BE2C (cell line): ENCODE data around the gene UXS1. TPM values are rescaled to one million over a fixed set of nuclear protein-coding genes. Genes with fewer than 3 reads are reported as not detected.
"Not testable (repeated sequence)": the region's sequence is repeated elsewhere in the genome, so short reads cannot be mapped to it uniquely, and the experiment has no call there.

Experiments used
- DNase-seq: peaks from one replicate; pipeline ENCODE4 v3.0.0-alpha.2; 2020
- H3K27me3 ChIP-seq: fragments of 250-450 bp; sonication (Bioruptor Pico); 2 replicates; pipeline ENCODE4 v1.5.1; 2020; ENCODE audit warnings: mild to moderate bottlenecking
- H3K36me3 ChIP-seq: fragments of 250-450 bp; sonication (Bioruptor Pico); 2 replicates; pipeline ENCODE4 v1.5.1; 2020; ENCODE audit warnings: mild to moderate bottlenecking
- H3K4me1 ChIP-seq: fragments of 250-450 bp; sonication (Bioruptor Pico); 2 replicates; pipeline ENCODE4 v1.5.1; 2020
- H3K4me3 ChIP-seq: 2 replicates; pipeline ENCODE4 v1.5.1; 2011; ENCODE audit warnings: low read depth, low read length
- H3K9me3 ChIP-seq: fragments of 250-450 bp; sonication (Bioruptor Pico); 2 replicates; pipeline ENCODE4 v1.5.1; 2020
- polyA plus RNA-seq: library from polyadenylated mRNA; unstranded; fragments of >200 nt; gene quantifications from one replicate; pipeline ENCODE4 v1.2.1, GENCODE V29; 2012; ENCODE audit warnings: low read depth, missing spikeins; ENCODE audit not compliant: insufficient read length, insufficient read depth
- TF ChIP-seq, protein P1 (sequence below): IDR thresholded peaks from 2 replicates; pipeline ENCODE4 v1.5.1; 2012; ENCODE audit warnings: mild to moderate bottlenecking, low read depth, low read length

The UXS1 gene
- polyA plus RNA-seq = 42.1 TPM

DNA sequence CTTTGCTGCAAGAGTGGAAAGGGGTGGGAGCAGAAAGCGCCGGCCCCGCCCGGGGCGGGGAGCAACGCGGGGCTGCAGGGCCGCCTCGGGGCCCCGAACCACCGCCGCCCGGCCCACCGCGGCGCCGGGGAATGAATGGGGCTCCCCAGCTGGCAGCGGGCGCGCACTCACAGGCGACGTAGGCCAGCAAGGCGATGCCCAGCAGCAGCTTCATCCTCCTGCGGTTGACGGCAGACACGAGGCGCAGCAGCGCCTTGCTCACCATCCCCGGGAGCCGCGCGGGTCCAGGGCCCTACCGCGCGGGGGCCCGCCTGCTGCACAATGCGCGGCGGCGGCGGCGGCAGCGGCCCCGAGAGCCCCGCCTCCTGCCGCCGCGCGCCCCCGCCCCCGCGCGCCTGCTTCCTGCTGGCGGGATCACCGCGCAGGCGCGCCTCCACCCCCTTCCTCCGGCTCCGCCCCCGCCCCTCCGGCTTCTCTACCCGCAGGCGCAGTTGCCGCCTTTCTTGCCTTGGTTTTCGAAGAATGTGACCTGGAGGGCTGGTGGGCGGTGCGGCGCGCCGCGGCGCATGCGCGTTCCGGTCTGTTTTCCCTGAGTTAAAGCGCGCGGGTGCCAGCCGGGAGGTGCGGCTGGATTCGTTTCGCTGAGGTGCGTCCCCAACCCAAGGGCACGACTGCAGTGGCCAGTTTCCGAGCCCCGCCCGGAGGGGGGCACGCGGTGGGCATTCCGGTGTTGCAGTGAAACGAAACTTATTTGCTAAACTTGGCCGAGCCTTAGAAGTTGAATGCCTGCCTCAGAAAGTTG lies at the start of gene UXS1:
Gene UXS1 (minus strand): TSS at position 325 of the 802 bp plus-strand sequence. CDS start 60 bp downstream, at position 265.
- peak; percentile 92 for DNase-seq
- Histone ChIP-seq H3K4me3 (peak within 1 kb of the TSS; percentile 70), H3K27me3 (no peaks in the 10 kb centered on the region), H3K9me3 (no peaks in the 10 kb centered on the region), H3K36me3 (no peaks in the 10 kb centered on the region), H3K4me1 (no peaks in the 10 kb centered on the region)
- TF ChIP-seq, protein P1, sequence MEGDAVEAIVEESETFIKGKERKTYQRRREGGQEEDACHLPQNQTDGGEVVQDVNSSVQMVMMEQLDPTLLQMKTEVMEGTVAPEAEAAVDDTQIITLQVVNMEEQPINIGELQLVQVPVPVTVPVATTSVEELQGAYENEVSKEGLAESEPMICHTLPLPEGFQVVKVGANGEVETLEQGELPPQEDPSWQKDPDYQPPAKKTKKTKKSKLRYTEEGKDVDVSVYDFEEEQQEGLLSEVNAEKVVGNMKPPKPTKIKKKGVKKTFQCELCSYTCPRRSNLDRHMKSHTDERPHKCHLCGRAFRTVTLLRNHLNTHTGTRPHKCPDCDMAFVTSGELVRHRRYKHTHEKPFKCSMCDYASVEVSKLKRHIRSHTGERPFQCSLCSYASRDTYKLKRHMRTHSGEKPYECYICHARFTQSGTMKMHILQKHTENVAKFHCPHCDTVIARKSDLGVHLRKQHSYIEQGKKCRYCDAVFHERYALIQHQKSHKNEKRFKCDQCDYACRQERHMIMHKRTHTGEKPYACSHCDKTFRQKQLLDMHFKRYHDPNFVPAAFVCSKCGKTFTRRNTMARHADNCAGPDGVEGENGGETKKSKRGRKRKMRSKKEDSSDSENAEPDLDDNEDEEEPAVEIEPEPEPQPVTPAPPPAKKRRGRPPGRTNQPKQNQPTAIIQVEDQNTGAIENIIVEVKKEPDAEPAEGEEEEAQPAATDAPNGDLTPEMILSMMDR = no peak

DNA sequence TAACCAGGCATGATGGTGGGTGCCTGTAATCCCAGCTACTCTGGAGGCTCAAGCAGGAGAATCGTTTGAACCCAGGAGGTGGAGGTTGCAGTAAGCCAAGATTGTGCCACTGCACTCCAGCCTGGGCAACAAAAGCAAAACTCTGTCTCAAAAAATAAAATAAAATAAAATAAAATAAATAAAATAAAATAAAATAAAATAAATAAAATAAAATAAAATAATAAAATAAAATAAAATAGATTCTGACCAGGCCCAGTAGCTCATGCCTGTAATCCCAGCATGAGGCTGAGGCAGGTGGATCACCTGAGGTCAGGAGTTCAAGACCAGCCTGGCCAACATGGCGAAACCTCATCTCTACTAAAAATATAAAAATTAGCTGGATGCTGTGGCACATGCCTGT lies 45.4 kb upstream of the UXS1 start:
- H3K4me3 ChIP-seq, H3K4me1 ChIP-seq, DNase-seq, H3K27me3 ChIP-seq, H3K9me3 ChIP-seq, H3K36me3 ChIP-seq: not testable (repeated sequence)

DNA sequence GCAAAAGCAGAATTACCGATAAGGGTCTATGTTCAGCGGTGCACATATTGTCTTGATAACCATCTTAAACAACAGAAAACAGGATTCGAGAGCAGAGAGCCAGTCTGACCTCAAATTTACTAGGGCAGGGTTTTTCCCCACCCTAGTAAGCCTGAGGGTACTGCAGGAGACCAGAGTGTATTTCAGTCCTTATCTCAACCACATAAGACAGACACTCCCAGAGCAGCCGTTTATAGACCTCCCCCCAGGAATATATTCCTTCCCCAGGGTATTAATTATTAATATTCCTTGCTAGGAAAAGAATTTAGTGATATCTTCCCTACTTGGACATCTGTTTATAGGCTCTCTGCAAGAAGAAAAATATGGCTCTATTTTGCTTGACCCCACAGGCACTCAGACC lies 41.3 kb upstream of the UXS1 start:
- not testable (repeated sequence) for H3K4me1 ChIP-seq, DNase-seq, H3K27me3 ChIP-seq, H3K4me3 ChIP-seq, H3K9me3 ChIP-seq, H3K36me3 ChIP-seq

DNA sequence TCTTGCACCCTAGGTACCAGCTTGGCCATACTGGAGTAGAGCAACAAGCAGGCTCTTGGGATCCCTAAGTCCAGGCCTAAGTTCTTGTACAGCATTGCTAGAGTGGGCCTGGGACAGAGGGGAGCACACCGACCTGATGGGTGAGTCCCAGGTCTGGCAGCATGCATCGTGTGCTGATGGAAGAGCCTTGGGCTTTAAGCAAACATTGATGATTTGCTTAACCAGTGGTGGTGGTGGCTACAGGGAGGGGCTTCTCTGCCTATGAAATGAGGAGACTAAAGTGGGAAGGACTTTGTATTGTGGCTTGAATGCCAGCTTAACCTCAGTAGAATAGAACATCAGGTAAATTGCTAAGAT lies 39.2 kb upstream of the UXS1 start:
- no peaks in the 10 kb centered on the region for H3K36me3 ChIP-seq
- no peaks in the 10 kb centered on the region for H3K4me1 ChIP-seq
- TF ChIP-seq, protein P1 = no peak
- H3K4me3 ChIP-seq = no peak overlapping the region
- DNase-seq = no peak
- no peaks in the 10 kb centered on the region for H3K27me3 ChIP-seq
- no peaks in the 10 kb centered on the region for H3K9me3 ChIP-seq

DNA sequence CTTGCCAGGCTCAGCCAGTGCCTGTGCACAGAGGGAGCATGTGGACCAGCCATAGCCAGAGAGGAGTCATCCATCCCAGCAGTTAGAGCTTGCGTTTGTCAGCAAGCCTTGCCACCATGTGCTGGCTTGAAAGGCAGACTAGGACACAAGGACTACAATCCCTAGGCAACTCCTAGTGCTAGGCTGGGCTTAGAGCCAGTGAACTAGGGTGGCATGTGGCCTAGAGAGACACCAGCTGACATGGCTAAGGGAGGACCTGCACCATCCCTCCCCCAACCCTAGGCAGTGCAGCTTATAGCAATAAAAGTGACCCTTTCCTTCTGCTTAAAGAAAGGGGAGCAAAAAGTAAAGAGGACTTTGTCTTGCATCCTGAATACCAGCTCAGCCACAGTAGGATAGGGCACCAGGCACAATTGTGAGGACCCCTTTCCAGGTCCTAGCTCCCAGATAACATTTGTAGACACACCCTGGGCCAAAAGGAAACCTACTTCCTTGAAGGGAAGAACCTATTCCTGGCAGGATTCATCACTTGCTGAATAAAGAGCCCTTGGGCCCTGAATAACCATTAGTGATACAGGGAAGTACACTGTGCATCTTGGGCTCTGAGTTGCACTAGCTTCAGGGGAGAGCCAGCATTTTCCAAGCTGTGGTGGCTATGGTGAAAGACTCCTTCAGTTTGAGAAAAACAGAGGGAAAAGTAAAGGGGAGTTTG lies 38.7 kb upstream of the UXS1 start:
- DNase-seq = no peak
- no peaks in the 10 kb centered on the region for H3K36me3 ChIP-seq
- no peaks in the 10 kb centered on the region for H3K27me3 ChIP-seq
- TF ChIP-seq, protein P1 = no peak
- no peak overlapping the region for H3K4me3 ChIP-seq
- H3K4me1 ChIP-seq = no peaks in the 10 kb centered on the region
- no peaks in the 10 kb centered on the region for H3K9me3 ChIP-seq

DNA sequence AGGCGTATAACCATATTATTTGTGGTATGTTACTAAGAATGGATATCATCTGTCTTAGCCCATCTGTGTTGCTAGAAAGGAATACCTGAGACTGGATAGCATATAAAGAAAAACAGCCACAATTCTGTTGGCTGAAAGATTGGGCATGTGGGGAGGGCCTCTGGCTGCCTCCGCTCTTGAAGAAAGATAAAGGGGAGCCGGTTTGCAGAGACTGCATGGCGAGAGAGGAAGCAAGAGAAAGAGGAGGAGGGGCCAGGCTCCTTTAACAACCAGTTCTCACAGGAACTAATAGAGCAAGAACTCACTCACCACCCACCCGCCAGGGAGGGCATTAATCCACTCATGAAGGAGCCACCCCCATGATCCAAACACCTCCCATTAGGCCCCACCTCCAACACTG lies 29.2 kb upstream of the UXS1 start:
- DNase-seq = no peak
- Histone ChIP-seq H3K36me3 (no peaks in the 10 kb centered on the region), H3K4me1 (no peaks in the 10 kb centered on the region), H3K4me3 (no peak overlapping the region), H3K9me3 (no peaks in the 10 kb centered on the region), H3K27me3 (no peaks in the 10 kb centered on the region)
- TF ChIP-seq, protein P1 = no peak

DNA sequence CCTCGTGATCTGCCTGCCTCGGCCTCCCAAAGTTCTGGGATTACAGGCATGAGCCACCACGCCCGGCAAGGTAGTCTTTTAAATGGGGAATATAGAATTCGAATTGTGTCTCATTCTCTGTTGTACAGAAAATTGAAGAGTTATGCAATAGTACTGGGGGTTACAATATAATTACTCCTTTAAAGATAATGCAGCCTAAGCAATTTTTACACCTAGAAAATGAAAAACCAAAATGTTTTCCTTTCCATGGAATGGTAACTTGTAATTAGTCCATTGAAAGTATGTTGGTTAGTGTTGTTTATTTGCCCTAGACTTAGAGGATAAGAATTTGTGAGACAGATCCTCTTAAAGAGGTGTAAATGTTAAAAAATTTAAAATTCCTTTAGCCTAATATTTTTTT lies 28.0 kb upstream of the UXS1 start:
- not testable (repeated sequence) for H3K27me3 ChIP-seq, H3K36me3 ChIP-seq, H3K9me3 ChIP-seq, H3K4me3 ChIP-seq, H3K4me1 ChIP-seq, DNase-seq
